ENCODE results near the gene ARHGEF16.

ARHGEF16 gene

DNA sequence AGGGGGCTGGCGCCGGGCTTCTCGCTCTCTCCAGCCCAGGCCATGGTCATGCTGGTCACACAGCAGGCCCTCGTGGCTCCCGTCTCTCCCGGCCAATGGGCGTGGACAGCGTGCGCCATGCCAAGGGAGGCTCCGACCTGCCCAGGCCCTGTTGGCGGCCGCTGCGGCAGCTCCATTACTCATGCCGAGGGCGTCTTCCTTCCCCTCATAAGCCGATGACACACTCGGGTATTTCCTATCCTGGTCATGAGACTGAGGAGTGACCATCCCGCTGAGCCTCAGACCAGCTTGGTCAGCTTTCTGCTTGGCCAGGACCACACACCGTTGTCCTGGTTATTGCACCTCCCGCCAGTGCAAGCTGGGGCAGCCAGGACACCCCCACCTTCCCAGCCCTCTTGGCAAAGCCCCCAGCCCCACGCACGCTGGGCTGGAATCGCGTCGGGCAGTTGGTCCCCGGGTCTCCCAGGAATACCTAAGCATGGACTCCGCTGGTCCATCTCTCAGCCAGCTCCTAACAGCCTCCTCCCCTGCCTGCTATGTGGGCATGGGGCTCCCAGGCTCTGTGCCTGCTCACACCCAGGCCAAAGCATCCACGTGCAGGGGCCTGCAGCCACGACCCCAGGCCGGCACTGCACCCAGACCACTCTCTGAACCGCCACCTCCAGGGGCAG lies 49.8 kb downstream of the ARHGEF16 start:
- DNase-seq, result no peak

DNA sequence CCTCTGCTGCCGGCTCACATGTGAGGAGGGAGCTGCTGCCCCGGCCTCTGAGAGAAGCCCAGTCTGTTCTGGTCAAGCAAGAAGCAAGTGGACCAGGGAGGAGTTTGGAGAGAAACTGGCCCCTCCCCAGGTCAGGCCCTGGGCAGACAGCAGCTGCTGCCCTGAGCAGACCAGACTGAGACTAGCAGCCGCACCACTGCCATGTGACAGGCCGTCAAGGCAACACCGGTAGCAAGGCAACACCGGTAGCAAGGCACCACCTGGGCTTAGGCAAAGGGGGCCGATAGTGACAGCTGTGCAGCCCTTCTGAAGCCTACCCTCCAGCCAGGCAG lies 50.3 kb downstream of the ARHGEF16 start:
- DNase-seq, result no peak

GRCh38 chr1:3505161-3505560 lies 50.7 kb downstream of the ARHGEF16 start:
- no peak for DNase-seq

DNA sequence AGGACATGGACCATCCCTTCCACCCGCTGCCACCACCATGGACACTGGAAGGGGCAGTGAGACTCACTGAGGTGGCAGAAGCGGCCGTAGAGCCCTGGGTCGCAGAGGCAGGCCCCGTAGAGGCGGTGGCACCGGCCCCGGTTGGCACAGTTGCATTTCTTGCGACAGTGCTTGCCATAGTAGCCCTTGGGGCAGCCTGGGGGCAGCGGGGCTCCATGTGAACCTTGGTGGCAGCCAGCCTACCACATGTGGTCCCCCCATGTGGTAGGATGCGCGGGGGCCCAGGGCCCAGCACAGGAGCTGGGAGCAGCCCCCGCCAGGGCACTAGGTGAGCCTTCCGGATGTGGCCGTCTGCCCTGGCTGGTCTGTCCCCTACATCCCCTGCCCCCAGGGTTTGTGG lies 51.6 kb downstream of the ARHGEF16 start:
- no peak for DNase-seq

GRCh38 chr1:3506943-3507342 lies 52.5 kb downstream of the ARHGEF16 start:
- no peak for DNase-seq

DNA sequence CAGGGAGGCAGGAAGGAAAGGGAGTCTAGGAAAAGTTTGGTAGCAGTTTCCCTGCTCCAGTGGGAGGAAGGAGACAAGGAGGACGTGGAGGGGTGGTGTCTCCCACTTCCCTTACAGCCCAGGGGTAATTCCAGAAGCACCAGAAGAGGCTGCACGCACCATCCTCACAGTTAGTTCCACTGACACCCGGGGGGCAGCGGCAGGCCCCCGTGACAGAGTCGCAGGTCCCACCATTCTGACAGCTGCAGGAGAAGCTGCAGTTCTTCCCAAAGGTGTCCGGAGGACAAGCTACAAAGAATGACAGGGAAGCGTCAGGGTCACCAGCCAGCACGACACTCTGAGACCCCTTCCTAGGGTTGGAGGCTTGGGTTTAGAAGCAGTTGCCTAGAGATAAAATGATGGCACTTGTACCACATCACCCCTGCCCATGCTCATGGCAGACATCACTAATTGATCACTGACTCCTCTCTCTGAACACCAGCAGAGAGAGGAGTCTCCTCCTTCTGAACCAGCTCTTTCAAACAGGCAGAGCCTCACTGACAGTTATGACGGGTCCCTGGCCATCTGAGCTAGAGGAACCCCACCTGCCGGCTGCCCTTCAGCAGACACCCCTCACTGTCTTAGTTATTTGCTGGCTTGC lies 53.3 kb downstream of the ARHGEF16 start:
- no peak for DNase-seq

GRCh38 chr1:3508757-3509415 lies 54.4 kb downstream of the ARHGEF16 start:
- no peak for DNase-seq

GRCh38 chr1:3509721-3510120 lies 55.3 kb downstream of the ARHGEF16 start:
- no peak for DNase-seq

GRCh38 chr1:3510136-3510955 lies 55.9 kb downstream of the ARHGEF16 start:
- no peak for DNase-seq

DNA sequence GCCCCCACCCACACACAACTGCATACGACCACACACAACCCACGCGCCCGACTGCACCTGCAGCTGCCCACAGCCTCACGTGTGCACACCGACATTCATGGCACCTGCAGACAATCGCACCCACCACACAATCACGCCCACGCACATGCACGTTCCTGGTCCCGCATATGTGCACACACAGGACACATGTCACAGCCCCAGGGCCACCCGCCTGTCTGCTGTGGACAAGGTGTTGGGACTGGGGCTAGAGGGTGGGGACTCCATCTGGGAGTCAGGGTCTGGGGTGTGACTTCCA lies 56.4 kb downstream of the ARHGEF16 start:
- DNase-seq, result no peak

DNA sequence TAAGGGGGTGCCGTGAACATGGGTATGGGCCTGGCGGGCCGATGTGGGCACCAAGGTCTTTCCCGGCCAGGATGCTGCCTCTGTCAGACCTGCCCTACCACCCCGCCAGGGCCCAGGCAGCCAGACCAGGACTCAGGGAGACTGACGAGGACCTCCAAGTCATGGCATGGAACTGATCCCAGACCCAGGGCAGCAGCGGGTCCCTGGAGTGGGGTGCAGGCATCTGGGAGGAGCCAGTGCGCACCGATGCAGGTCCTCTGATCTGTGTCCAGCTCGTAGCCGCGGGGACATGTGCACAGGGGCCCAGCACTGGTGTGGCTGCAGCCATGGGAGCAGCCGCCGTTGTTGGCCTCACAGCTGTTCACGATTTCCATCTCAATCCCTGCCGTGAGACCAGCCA lies 56.8 kb downstream of the ARHGEF16 start:
- DNase-seq, result no peak

DNA sequence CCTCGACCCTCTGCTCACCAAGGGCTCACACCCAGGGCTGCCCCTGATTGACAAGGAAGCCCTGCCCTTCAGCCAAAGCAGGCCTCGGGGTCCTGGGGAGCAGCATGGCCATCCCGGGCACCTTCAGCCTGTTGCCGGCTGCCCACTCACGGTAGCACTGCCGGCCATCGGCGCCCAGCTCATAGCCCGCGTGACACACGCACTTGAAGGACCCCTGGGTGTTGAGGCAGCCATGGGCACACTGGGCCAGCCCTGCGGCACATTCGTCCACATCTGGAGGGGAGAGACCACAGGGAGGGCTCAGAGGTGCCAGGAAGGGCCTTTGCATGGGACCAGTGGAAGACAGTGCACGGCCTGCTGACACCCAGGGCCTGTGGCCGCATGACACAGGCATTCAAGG lies 57.4 kb downstream of the ARHGEF16 start:
- no peak for DNase-seq

GRCh38 chr1:3514404-3514803 lies 59.9 kb downstream of the ARHGEF16 start:
- DNase-seq, result no peak

DNA sequence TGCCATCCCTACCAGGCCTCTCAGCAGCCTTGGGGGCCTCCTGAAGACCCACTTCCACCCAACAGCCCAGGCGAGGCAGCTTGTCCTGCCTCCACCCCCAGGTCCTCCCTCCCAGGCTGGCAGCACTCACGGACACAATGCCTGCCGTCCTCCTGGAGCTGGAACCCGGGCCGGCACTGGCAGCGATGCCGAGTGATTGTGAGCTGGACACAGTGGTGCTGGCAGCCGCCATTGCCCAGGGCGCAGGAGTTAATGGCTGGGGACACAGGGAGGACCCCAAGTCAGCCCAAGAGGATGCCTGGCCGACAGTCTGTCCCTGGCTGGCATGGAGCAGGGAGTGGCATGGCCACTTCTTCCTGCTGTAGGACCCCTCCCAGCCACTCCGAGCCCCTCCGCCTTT lies 60.8 kb downstream of the ARHGEF16 start:
- no peak for DNase-seq

DNA sequence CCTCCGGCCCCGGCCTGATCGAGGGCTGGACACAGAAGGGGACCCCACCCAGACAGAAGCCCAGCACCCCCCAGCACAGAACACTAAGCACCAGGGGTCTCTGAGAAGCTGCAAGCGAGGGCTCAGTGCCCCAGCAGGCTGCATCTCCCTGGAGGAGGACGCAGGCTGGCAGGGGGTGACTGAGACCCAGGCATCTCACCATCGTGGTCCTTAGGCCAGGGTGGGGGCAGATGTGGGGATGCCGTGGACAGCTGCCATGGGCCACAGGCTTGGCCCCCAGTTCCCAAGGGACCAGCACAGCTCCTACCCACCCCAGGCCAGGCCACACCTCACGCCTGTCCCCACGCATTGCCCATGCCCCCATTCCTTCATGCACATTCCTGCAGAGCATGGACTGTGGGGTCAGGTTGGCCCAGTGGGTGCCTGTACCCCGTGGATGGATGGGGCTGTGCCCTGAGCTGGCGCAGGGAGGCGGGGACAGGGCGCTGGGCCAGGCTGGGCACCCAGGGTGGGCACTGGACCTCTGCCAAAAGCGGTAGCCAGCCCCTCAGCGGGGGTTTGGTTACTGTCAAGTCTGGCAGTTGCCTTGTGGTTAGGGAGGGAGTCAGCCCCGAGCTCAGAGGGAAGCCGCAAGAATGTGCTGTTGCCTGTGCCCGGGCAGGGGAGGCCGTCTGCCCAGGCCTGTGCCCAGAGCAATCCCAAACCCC lies 61.5 kb downstream of the ARHGEF16 start:
- DNase-seq, result no peak

- DNase-seq, result no peak
Observed at GRCh38 chr1:3516481-3516869, 62.0 kb downstream of the ARHGEF16 start.

DNA sequence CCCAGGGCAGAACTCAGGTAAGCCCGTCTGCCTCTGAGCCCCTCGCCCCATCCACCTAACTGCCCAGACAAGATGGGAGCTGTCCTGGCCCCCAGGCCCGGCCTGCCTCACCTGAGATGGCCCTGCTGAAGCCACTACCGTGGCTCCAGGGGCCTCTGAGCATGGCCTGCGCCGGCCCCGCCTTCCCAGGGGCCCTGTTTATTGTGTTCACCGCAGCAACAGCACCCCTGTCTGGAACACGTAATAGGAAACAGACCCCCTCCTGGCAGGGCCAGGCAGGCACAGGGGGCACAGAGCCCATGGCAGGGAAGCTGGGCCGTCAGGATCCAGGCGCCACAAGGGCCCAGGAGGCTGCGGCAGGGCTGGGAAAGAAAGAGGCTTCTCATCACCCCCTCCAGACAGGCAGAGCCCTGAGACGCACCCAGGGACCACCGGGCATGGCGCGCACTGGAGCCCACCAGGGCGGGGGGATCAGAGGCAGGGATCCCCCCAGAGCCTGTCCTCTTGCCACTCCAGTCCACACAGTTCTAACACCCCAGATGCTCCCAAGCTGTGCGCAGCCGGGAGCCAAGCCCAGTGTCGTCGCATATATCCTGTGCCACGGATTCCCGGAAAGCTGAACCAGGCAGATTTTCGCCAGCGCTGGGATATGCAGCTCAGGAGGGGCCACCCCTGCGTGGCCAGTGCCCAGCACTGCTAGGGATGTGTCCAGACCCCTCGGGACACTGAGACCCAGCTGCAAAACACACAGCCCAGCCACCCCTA lies 62.6 kb downstream of the ARHGEF16 start:
- DNase-seq, result no peak

DNA sequence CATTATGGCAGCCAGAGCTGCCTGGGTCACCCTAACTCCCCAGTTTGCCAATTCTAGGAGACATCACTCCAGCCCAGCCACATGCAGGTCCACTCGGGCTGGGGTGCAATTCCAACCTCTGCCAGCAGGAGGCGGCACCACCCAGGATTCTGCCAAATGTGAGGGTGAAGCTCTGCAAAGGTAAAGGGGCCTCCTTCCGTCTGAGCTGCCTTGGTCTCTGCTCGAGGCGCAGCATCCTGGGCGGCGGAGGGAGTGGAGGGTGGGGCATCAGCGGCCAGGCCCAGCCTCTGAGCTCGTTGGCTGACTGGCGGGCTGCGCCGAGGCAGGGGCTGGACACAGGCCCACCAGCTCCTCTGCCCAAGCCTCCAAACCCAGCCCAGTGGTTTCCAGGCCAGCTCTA lies 63.8 kb downstream of the ARHGEF16 start:
- no peak for DNase-seq

DNA sequence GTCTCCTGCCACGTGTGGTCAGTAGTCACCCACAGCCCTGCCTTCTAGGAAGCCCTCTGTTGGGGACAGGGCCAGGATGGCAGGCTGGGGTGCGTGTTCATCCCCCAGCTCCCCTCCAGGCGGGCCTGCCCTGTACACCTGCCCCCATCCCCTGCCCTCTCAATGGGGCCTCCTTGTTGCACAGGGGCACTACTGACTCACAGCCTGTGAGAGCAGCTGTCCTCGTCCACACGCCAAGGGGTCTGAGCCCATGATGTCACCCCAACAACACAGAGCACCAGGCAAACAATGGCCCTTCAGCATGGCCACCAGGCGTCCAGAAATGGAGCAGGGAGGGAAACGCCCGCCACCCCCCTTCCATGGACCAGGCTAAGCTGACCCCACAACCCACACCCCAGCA lies 64.3 kb downstream of the ARHGEF16 start:
- DNase-seq, result no peak

- no peak for DNase-seq
Observed at GRCh38 chr1:3519301-3519885, 64.9 kb downstream of the ARHGEF16 start.

DNA sequence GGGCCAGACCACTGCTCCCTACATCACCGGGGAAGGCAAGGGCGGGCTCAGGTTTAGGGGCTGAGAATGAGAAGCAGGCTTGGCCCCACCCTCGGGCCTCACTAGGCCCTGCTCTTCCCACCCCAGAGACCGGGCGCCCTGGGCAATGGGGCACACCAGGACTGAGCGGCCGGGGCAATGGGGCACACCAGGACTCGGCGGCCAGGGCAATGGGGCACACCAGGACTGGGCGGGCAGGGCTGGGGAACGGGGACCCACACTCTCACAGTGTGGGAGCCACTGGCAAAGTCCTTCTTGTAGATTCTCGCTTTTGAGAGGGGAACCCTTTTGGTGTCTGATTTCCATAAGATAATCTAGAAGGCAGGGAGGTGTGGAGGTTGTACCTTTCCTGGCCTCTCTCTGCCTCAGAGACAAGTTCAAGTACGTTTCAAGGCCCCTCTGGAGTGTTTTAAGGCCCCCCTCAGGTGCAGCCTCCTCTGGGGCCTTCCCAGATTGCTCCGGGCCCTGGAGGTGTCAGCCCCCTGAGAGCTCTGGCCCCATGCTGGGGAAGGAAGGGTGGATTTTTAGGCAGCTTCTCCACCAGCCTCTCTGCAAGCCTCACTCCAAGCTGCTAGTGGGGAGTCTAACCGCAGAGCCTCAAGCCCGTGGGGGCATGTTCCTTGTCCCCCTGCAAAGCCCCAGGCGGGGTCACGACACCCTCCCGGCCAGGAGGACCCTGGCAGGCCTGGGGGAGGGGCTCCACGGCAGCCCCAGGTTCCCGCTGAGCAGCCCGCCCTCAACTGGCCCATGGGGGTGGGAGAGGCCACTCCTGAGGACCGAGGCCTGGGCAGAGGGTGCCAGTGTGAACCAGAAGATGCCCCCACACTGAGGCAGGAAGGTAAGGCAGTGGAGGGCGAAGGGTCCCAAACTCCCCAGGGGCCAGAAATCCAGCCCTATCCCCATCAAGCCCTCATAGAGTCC lies 66.2 kb downstream of the ARHGEF16 start:
- no peak for DNase-seq
